ENCODE data around the gene HDLBP.

DNA sequence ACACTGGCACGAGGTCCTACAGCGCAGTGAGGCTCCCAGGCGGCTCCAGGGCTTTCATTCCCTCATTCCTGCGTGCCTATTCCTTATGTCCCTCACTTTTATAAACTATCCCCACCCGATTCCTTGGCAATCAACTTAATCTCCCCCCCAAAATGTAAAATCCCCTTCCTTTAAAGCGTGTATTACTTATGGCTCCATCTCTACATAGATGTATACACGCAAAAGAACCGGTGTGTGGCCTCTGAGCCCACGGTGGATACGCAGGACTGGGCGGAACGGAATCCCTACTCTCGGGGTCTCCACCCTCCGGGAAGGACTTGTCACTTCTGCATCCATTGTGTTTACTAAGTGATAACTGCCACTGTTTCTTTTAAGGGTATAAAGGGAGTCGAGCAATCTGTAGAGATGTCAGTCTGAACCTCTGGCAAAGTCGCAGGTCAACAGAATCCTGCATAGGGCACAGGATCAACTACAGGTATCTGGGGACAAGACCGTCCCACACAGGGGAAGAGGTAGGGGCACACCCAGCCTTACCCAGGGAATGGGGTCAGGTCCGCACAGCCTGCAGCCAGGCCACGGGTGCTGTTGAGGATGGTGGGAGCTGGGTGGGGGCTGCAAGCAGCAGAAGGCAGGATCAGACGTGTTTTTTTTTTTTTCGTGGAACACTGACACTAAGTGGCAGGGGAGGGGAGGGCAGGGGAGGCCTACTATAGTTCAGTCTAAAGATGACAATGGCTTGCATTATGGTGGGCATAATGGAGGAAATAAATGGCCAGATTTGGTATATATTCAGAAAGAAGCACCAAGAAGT, 42.1 kb downstream of the HDLBP start:
- TF ChIP-seq TAF1 (IDR thresholded peaks at IDR 0.05; ENCODE audit: borderline replicate concordance, low read depth, low read length) (no peak), POLR2A (IDR thresholded peaks at IDR 0.05; ENCODE audit: low read depth, low read length) (no peak)

Data from GM12892 (cell line).